Measurements from ENCODE around the gene CFAP73.

- TF ChIP-seq, protein P1, sequence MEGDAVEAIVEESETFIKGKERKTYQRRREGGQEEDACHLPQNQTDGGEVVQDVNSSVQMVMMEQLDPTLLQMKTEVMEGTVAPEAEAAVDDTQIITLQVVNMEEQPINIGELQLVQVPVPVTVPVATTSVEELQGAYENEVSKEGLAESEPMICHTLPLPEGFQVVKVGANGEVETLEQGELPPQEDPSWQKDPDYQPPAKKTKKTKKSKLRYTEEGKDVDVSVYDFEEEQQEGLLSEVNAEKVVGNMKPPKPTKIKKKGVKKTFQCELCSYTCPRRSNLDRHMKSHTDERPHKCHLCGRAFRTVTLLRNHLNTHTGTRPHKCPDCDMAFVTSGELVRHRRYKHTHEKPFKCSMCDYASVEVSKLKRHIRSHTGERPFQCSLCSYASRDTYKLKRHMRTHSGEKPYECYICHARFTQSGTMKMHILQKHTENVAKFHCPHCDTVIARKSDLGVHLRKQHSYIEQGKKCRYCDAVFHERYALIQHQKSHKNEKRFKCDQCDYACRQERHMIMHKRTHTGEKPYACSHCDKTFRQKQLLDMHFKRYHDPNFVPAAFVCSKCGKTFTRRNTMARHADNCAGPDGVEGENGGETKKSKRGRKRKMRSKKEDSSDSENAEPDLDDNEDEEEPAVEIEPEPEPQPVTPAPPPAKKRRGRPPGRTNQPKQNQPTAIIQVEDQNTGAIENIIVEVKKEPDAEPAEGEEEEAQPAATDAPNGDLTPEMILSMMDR (IDR thresholded peaks at IDR 0.05) = no peak
- TF ChIP-seq POLR2A (IDR thresholded peaks at IDR 0.05) = no peak
These were observed 6.6 kb upstream of the CFAP73 start for GRCh38 chr12:113142886-113143332.

All from right lobe of liver (tissue), 4 donors.